HL-60 (cell line): ENCODE results near the gene RPL12.

Source experiments
- DNase-seq, 2 experiments: peaks; one replicate each; pipeline ENCODE4 v3.0.0-alpha.2; 2010 to 2020; ENCODE audit warnings: low read depth in 1 of 2, low spot score in 1 of 2
- H3K27ac ChIP-seq: fragments of 250-450 bp; sonication (Bioruptor Pico); replicated peaks from 2 replicates; pipeline ENCODE4 v1.5.1; 2020; ENCODE audit warnings: mild to moderate bottlenecking, moderate library complexity
- H3K27me3 ChIP-seq: fragments of 250-450 bp; sonication (Bioruptor Pico); 2 replicates; pipeline ENCODE4 v1.5.1; 2021; ENCODE audit warnings: mild to moderate bottlenecking, moderate library complexity; ENCODE audit not compliant: insufficient read depth, poor library complexity, severe bottlenecking
- H3K4me3 ChIP-seq: replicated peaks from 2 replicates; pipeline ENCODE4 v1.5.1; 2011; ENCODE audit warnings: mild to moderate bottlenecking, control low read depth, low read length; ENCODE audit not compliant: insufficient read depth
- GABPA ChIP-seq: IDR thresholded peaks from 2 replicates; pipeline ENCODE4 v1.6.1; 2012; ENCODE audit warnings: low read depth
- POLR2AphosphoS5 ChIP-seq: IDR thresholded peaks from 2 replicates; pipeline ENCODE4 v1.6.1; 2012; ENCODE audit warnings: low read depth
- SPI1 ChIP-seq: IDR thresholded peaks from 2 replicates; pipeline ENCODE4 v1.6.1; 2012; ENCODE audit warnings: low read depth, mild to moderate bottlenecking, borderline replicate concordance
- TF ChIP-seq, protein P1 (sequence below): IDR thresholded peaks from one replicate; pipeline ENCODE4 v1.5.1; 2011; ENCODE audit warnings: low read length, control low read depth, inconsistent platforms; ENCODE audit not compliant: insufficient read depth
- TF ChIP-seq, protein P2 (sequence below): IDR thresholded peaks from 2 replicates; pipeline ENCODE4 v1.6.1; 2012; ENCODE audit warnings: low read depth; ENCODE audit not compliant: insufficient replicate concordance

Gene RPL12

DNA sequence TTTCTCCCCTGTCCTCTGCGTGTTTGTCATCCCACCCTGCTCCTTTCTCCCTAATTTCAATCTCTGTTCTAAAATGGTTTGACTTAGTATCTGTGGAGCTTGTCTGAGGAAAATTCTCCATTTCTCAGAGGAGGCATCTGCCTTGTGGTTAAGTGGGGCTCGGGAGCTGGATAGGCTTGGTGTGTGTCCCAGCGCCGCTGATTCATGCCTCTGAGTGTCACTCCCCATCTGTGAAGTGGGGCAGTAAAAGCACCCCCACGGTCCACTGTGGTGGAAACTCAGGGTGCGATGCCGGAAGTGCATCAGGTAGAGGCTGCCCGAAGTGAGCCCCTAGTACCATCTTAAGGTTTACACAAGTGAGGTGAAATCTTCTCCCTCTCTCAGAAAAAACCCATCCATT lies 37.7 kb upstream of the RPL12 start:
- Histone ChIP-seq H3K27ac (no peak overlapping the region), H3K27me3 (no peaks in the 10 kb centered on the region), H3K4me3 (no peak overlapping the region)
- TF ChIP-seq POLR2AphosphoS5: no peak
- TF ChIP-seq, protein P1, sequence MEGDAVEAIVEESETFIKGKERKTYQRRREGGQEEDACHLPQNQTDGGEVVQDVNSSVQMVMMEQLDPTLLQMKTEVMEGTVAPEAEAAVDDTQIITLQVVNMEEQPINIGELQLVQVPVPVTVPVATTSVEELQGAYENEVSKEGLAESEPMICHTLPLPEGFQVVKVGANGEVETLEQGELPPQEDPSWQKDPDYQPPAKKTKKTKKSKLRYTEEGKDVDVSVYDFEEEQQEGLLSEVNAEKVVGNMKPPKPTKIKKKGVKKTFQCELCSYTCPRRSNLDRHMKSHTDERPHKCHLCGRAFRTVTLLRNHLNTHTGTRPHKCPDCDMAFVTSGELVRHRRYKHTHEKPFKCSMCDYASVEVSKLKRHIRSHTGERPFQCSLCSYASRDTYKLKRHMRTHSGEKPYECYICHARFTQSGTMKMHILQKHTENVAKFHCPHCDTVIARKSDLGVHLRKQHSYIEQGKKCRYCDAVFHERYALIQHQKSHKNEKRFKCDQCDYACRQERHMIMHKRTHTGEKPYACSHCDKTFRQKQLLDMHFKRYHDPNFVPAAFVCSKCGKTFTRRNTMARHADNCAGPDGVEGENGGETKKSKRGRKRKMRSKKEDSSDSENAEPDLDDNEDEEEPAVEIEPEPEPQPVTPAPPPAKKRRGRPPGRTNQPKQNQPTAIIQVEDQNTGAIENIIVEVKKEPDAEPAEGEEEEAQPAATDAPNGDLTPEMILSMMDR: no peak
- TF ChIP-seq, protein P2, sequence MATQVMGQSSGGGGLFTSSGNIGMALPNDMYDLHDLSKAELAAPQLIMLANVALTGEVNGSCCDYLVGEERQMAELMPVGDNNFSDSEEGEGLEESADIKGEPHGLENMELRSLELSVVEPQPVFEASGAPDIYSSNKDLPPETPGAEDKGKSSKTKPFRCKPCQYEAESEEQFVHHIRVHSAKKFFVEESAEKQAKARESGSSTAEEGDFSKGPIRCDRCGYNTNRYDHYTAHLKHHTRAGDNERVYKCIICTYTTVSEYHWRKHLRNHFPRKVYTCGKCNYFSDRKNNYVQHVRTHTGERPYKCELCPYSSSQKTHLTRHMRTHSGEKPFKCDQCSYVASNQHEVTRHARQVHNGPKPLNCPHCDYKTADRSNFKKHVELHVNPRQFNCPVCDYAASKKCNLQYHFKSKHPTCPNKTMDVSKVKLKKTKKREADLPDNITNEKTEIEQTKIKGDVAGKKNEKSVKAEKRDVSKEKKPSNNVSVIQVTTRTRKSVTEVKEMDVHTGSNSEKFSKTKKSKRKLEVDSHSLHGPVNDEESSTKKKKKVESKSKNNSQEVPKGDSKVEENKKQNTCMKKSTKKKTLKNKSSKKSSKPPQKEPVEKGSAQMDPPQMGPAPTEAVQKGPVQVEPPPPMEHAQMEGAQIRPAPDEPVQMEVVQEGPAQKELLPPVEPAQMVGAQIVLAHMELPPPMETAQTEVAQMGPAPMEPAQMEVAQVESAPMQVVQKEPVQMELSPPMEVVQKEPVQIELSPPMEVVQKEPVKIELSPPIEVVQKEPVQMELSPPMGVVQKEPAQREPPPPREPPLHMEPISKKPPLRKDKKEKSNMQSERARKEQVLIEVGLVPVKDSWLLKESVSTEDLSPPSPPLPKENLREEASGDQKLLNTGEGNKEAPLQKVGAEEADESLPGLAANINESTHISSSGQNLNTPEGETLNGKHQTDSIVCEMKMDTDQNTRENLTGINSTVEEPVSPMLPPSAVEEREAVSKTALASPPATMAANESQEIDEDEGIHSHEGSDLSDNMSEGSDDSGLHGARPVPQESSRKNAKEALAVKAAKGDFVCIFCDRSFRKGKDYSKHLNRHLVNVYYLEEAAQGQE: no peak
- TF ChIP-seq GABPA: no peak
- TF ChIP-seq SPI1: no peak
- DNase-seq: no peak

DNA sequence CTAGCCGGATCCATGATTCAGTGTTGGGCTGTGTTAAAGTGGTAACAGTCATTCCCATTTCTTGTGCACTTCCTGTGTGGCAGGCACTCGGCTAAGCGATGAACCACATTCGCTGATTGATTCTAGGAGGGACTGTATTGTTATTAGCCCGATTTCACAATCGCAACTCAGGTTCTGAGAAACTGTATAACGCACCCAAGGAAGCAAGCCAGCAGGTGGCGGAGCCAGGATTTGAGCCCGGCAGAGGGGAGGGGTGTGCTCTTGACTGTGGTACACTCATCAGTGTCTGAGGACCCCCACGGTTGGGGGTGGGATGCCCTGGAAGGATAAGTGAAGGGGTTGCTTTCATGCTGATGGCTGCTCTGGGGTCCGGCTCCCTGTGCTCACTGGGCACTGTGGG lies 34.8 kb upstream of the RPL12 start:
- no peak overlapping the region for H3K4me3 ChIP-seq
- no peaks in the 10 kb centered on the region for H3K27me3 ChIP-seq
- no peak for DNase-seq
- H3K27ac ChIP-seq: no peak overlapping the region
- TF ChIP-seq, protein P2: no peak
- no peak for TF ChIP-seq GABPA
- TF ChIP-seq SPI1: no peak
- TF ChIP-seq POLR2AphosphoS5: no peak
- TF ChIP-seq, protein P1: no peak

DNA sequence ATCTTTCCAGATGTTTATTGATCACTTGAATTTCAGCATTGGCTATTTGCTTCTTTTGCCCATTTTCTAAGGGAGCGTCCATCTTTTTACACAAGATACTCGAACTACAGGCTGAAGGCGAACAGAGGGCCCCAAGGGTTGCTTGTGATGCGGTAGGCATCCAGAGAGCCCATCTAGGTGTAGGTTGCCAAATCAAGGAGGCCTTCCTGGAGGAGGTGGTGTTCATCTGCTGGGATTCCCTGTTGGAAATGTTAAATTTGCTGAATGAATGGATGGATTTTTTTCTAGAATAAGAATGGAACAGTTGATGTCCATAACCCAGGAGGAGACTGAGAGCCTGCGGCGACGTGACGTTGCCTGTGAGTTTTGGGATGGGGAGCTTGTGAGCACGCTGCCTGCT lies 31.5 kb upstream of the RPL12 start:
- Histone ChIP-seq H3K27ac (no peak overlapping the region), H3K27me3 (no peaks in the 10 kb centered on the region), H3K4me3 (no peak overlapping the region)
- no peak for DNase-seq
- TF ChIP-seq GABPA: no peak
- TF ChIP-seq, protein P1: no peak
- no peak for TF ChIP-seq POLR2AphosphoS5
- no peak for TF ChIP-seq SPI1
- TF ChIP-seq, protein P2: no peak
